HG02973 (cell line): ENCODE measurements around the gene PCDH9.

ENCODE experiments used
- ATAC-seq: cut with Tn5 transposase; IDR thresholded peaks from one replicate; pipeline ENCODE4 v1.9.1; 2021; ENCODE audit warnings: moderate library complexity; ENCODE audit not compliant: unreplicated experiment

PCDH9 gene

DNA sequence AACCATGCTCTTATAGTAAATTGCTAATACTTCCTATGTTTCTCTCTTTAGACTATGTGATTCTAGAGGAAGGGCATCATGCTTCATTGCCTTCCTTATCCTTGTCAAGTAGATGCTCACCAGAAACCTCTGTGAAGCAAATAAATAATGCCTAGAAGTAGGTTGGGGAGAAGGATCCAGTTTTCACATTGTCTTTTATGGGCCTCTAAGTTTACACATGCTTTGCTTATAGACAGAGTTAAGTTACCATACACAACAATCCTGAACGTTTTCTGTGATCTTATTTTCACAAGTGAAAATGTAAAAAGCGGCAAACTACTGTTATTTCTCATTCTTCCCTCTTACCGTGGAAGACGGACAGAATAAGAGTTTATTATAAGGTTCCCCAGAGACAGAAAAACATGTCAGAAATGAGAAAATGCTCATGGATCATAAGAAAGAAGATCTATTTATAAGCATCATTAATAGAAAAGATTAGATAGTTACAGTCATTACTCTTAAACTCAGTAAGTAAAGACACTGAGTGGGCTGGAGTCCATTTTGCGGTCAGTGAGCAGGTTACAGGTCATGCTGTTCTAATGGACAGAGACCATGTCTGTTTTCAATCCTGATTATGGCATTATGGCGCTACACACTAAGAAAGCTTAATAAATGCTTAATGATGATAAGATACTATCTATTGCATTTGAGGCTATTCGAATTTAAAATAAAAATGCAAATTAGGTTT, 723.9 kb downstream of the PCDH9 start:
- no peak for ATAC-seq

GRCh38 chr13:66503890-66504289, 726.2 kb downstream of the PCDH9 start:
- no peak for ATAC-seq

DNA sequence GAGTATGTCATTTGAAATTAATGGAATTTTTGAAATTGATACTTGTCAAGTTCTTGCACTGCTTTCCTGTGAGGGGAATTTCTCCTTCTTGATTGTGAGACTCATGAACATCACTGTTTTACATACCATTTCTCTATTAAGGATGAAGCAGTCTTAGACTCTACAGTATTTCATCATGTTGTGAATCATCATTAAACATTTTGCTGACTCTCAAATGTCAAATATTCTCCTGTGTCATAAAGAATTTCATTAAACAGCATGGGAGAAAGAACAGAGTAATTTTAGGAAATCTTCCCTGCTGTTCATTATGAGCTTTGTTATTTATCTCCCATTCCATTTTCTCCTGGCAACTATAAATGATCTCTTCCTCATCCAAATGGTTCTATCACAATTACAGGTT, 729.0 kb downstream of the PCDH9 start:
- no peak for ATAC-seq

- no peak for ATAC-seq
These were observed 737.7 kb downstream of the PCDH9 start for GRCh38 chr13:66492479-66492878.

DNA sequence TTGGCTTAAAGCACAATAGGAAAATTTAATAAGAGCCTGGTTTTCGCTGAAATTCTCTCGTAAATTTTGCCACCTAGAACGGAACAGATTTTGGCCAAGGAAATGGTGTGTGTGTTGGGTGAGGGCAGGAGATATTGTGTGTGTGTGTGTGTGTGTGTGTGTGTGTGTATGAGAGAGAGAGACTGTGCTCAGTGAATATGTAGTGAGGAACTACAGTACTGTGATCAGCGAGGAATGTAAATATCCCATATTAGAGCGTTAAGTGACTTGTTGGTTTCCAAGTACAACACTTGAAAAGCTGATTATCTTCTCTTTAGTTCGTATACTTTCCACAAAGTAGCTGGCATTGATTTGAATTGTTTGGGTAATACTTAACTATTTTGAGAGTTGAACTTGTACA, 738.9 kb downstream of the PCDH9 start:
- no peak for ATAC-seq

GRCh38 chr13:66489586-66489985, 740.5 kb downstream of the PCDH9 start:
- ATAC-seq = no peak

DNA sequence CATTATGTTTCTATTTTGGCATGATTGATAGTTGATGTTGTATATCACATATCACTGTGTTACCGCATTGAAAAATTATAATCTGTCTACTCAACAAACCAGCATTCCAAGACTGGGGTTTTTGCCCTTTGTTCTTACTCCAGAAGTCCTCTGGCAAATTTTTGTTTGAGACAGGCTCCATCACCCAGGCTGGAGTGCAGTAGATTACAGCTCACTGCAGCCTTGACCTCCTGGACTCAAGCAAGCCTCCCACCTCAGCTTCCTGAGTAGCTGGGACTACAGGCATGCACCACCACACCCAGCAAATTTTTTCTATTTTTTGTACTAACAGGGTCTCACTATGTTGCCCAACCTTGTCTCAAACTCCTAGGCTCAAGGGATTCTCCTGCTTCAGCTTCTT, 741.0 kb downstream of the PCDH9 start:
- no peak for ATAC-seq

GRCh38 chr13:66483712-66484111, 746.4 kb downstream of the PCDH9 start:
- no peak for ATAC-seq

- ATAC-seq = no peak
These were observed 747.3 kb downstream of the PCDH9 start for GRCh38 chr13:66482836-66483235.

GRCh38 chr13:66477816-66478215, 752.3 kb downstream of the PCDH9 start:
- ATAC-seq = no peak

DNA sequence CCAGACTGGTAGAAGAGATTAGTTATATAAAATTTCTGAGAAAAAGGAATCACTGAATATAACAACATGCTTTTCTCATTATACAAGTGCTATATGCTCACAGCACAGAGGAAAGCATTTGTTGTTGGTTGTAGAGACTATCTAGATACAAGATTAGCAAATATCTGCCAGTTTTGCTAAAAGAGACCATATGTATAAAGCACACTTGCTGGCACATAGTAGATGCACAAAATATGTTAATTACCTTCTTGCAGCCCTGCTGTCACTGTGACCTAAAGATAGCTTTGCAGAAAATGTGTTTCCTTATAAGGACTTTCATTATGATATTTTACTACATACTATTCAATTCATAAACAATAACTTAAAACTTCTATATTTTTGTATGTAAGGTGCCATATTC, 755.1 kb downstream of the PCDH9 start:
- ATAC-seq = no peak

- no peak for ATAC-seq
These were observed 760.4 kb downstream of the PCDH9 start for GRCh38 chr13:66469745-66470144.

GRCh38 chr13:66468656-66469055, 761.5 kb downstream of the PCDH9 start:
- ATAC-seq = no peak

DNA sequence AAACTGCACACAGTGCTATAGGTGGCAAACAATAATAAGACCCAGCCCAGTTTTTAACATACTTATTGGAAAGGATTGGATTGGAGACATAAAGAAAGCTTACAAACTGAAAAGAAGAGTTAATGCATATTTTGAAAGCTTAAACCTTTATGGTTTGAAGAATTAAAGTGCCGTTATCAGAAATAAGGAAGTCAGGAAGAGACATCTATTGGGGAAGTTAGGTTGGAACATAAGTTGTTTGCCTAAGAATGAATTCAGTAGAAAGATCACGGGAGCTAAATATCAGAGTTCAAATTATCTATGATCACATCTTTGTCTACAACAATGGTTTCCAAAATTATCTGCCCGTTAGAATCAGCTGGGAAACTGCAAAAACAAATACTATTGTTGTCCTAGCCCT, 767.9 kb downstream of the PCDH9 start:
- ATAC-seq = no peak

- no peak for ATAC-seq
These were observed 769.1 kb downstream of the PCDH9 start for GRCh38 chr13:66461021-66461420.

DNA sequence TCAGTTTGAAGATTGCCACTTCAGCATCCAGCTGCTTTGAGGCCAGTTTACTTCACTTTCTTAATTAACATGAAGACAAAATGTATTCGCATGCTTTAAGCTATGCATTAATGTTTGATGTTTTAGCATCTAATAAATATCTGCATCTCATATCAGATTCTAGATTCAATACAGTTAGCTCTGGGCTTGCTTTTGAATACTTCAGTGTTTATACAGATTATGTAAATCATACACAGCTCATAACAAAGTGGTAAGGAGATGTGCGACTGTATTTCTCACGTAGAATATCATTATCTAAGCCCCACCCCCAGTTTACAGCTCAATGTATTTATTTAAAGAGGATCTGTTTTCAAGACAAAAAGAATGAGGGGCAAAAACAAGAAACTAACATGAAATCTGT, 770.5 kb downstream of the PCDH9 start:
- ATAC-seq = no peak

DNA sequence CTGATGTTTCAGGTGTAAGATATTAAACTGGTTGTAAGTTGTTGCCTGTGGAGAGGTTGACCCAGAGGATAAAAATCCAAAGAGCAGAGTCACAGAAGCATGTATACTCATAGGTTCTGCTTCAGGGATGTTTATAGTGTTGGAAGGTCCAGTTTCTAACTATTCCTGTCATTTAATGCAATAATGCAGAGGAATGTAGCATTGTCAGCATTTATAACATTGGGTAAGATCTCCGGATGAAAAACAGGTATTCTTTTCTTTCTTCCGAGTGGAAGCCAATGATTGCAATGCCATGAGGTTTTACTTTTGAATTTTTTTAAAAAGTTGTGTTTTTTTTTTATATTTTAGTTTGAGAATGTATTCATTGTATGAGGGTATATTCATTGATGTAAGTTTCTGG, 771.0 kb downstream of the PCDH9 start:
- no peak for ATAC-seq

GRCh38 chr13:66446413-66446812, 783.7 kb downstream of the PCDH9 start:
- no peak for ATAC-seq

GRCh38 chr13:66443926-66444325, 786.2 kb downstream of the PCDH9 start:
- no peak for ATAC-seq

DNA sequence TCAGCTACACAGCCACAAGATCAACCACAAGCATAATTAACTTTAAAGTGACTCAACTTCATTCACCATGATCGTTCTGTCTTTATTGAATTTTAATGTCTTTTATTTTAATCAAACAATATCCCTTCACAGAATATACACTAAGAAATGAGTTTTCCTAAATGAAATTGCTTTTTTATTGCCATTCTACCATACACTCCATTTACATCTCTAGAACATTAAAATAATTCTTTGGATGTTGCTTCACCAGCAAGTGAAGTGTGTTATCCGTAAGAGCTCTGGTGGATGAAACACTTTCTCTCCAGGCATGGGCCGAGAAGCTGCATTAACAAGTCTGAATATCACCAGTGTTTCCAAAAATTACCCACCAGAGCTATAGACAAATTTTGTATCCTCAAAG, 789.2 kb downstream of the PCDH9 start:
- ATAC-seq = no peak

DNA sequence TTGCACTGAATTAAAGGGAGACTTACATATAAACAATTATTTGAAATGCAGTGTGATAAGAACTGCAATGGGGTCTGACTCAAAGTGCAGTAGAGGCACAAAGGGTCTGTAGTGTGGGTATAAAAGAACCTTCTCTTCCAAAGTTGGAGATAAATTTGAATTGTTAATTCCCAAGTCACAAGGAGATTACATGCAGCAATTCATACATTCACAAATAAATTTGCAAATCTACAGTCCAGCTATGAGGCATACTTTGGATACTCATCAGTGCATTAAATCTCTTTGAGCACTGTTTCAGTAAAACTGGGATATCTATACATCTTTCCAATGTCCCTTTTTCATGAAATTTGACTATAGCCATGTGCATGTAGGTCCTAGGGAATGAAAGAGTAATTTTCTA, 799.4 kb downstream of the PCDH9 start:
- no peak for ATAC-seq

- no peak for ATAC-seq
These were observed 799.9 kb downstream of the PCDH9 start for GRCh38 chr13:66430269-66430668.

- ATAC-seq = no peak
These were observed 801.0 kb downstream of the PCDH9 start for GRCh38 chr13:66429156-66429555.
